NT2/D1 (cell line): ENCODE measurements around the gene ACKR2.

Source experiments
- DNase-seq: peaks from one replicate; pipeline ENCODE4 v3.0.0-alpha.2; 2011; ENCODE audit warnings: low read depth, low spot score
- H3K27me3 ChIP-seq: 2 replicates; pipeline ENCODE4 v1.6.0; 2011; ENCODE audit warnings: mild to moderate bottlenecking; ENCODE audit not compliant: insufficient read length, insufficient read depth
- H3K36me3 ChIP-seq: 2 replicates; pipeline ENCODE4 v1.6.1; 2011; ENCODE audit warnings: mild to moderate bottlenecking, low read length, mixed read lengths; ENCODE audit not compliant: insufficient read depth, insufficient read length
- H3K4me1 ChIP-seq: 2 replicates; pipeline ENCODE4 v1.5.1; 2011; ENCODE audit not compliant: insufficient read depth, insufficient read length
- H3K4me3 ChIP-seq: 2 replicates; pipeline ENCODE4 v1.5.1; 2011; ENCODE audit warnings: low read depth; ENCODE audit not compliant: insufficient read length
- H3K9ac ChIP-seq: 2 replicates; pipeline ENCODE4 v1.6.0; 2011; ENCODE audit warnings: low read depth; ENCODE audit not compliant: insufficient read length
- H3K9me3 ChIP-seq: 2 replicates; pipeline ENCODE4 v1.5.1; 2011; ENCODE audit warnings: mild to moderate bottlenecking, low read length; ENCODE audit not compliant: insufficient read depth
- SUZ12 ChIP-seq: IDR thresholded peaks from 2 replicates; pipeline ENCODE4 v1.6.1; 2011; ENCODE audit not compliant: insufficient read length, insufficient read depth; ENCODE audit errors: extremely low read depth
- YY1 ChIP-seq: IDR thresholded peaks from 2 replicates; pipeline ENCODE4 v1.6.1; 2011; ENCODE audit not compliant: insufficient read length, insufficient read depth
- ZNF274 ChIP-seq: IDR thresholded peaks from 2 replicates; pipeline ENCODE4 v1.6.1; 2011; ENCODE audit warnings: mild to moderate bottlenecking, low read depth, low read length

Gene ACKR2

GRCh38 chr3:42830437-42831320 lies 21.4 kb downstream of the ACKR2 start:
- peak; percentile 72 for DNase-seq
- Histone ChIP-seq H3K4me1 (no peaks in the 10 kb centered on the region), H3K4me3 (no peak overlapping the region), H3K9ac (no peak overlapping the region), H3K27me3 (no peaks in the 10 kb centered on the region), H3K9me3 (no peaks in the 10 kb centered on the region), H3K36me3 (no peaks in the 10 kb centered on the region)
- no peak for TF ChIP-seq SUZ12
- TF ChIP-seq ZNF274: no peak
- no peak for TF ChIP-seq YY1

DNA sequence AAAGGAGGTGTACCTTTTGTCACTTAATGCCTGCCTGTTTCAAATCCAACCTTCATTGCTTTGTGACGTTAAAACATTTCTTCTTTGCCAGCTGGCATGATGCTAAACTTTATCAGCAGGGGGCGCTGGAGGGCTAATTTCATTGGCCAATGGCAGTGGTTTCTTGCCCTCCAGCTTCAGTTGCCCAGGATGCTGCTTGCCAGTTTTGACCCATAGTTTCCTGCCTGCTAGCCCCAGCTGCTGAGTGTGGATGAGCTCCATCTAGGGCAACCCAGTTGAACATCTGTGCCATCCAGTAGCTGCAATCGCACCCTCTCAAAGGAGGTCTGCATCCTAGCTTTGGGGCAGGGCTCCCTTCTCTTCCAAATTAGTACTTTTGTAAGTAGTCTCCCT lies 22.1 kb downstream of the ACKR2 start:
- no peak overlapping the region for H3K9ac ChIP-seq
- no peaks in the 10 kb centered on the region for H3K9me3 ChIP-seq
- no peaks in the 10 kb centered on the region for H3K36me3 ChIP-seq
- no peak overlapping the region for H3K4me3 ChIP-seq
- no peaks in the 10 kb centered on the region for H3K27me3 ChIP-seq
- TF ChIP-seq SUZ12 (no peak), YY1 (no peak), ZNF274 (no peak)
- no peaks in the 10 kb centered on the region for H3K4me1 ChIP-seq
- peak; percentile 66 for DNase-seq

DNA sequence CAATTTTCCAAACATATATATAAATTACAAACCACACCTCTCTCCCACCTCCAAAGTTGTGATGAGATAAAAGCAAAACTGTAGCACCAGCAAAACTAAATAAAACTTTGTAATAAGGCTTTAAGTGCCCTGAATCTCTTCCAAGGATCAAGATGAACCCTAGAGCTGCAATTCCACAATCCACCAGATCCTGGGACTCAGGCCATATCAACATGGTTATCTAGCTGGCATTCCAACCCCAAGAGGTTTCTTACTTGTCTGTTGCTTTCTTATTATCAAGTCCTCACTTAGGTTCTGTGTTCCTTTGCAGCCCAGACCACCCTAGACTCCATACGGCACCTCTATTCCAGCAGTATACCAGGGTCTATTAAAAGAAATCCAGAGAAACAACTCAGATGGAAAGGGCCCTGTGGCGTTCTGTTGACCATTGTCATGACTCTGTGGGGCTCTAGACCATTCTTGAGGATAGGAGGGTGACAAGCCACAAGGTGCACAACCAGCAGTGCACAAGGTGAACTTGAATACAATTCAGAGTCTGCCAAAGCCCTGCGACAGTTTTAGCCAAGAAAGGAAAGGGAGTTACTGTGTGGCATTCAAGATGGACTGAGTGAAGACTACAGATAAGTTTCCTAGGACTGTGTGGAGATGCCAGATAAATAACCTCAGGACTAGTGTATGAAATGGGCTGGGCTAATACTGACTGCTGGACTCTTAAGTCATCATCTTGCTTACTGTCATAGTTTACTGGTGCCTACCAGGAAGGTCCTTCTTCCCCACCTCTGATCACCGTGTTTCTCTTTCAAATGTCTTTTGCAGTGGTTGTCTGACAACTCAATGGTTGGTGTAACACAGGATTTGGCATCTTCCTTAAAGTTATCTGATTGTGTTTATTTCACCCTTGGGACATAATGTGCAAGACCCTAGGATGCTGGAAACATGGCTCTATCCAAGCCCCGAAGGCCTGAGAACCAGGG lies 27.2 kb downstream of the ACKR2 start:
- TF ChIP-seq YY1 (no peak), ZNF274 (no peak), SUZ12 (no peak)
- H3K4me1 ChIP-seq: no peaks in the 10 kb centered on the region
- no peaks in the 10 kb centered on the region for H3K9me3 ChIP-seq
- DNase-seq: no peak
- H3K9ac ChIP-seq: no peak overlapping the region
- H3K36me3 ChIP-seq: no peaks in the 10 kb centered on the region
- H3K4me3 ChIP-seq: no peak overlapping the region
- no peaks in the 10 kb centered on the region for H3K27me3 ChIP-seq

- no peaks in the 10 kb centered on the region for H3K4me1 ChIP-seq
- no peak for DNase-seq
- no peak overlapping the region for H3K4me3 ChIP-seq
- H3K9me3 ChIP-seq: no peaks in the 10 kb centered on the region
- H3K36me3 ChIP-seq: no peaks in the 10 kb centered on the region
- TF ChIP-seq YY1 (no peak), SUZ12 (no peak)
- H3K27me3 ChIP-seq: no peaks in the 10 kb centered on the region
- no peak overlapping the region for H3K9ac ChIP-seq
These were observed 29.3 kb downstream of the ACKR2 start for GRCh38 chr3:42838571-42838970.

- peaks cover 8% of the 10 kb centered on the region for H3K4me1 ChIP-seq
- no peak overlapping the region for H3K9ac ChIP-seq
- no peaks in the 10 kb centered on the region for H3K36me3 ChIP-seq
- no peak for TF ChIP-seq SUZ12
- TF ChIP-seq ZNF274: no peak
- TF ChIP-seq YY1: no peak
- no peaks in the 10 kb centered on the region for H3K9me3 ChIP-seq
- peak; percentile 47 for DNase-seq
- H3K4me3 ChIP-seq: no peak overlapping the region
- no peaks in the 10 kb centered on the region for H3K27me3 ChIP-seq
These were observed 30.4 kb downstream of the ACKR2 start for GRCh38 chr3:42839616-42840015.

DNA sequence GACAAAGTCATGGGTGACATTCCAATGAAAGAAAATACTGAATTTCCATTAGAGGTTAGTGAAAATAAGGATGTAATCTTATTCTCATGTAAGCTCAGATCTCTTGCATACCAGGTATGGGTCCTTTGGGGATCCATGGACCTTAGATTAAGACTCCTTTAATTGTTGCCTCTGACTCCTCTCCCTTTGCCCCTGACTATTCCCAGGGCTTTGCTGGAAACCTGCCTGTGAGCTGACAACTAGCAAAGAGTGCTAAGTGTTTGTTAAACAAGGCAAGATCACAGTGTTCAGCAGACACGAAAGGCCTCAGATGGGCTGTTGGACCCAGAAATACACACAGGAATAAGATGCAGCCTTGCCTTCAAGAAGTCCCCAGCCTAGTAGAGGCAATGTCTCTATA lies 32.1 kb downstream of the ACKR2 start:
- TF ChIP-seq ZNF274 (no peak), SUZ12 (no peak), YY1 (no peak)
- Histone ChIP-seq H3K36me3 (no peaks in the 10 kb centered on the region), H3K9me3 (no peaks in the 10 kb centered on the region), H3K27me3 (no peaks in the 10 kb centered on the region), H3K4me1 (peaks cover 8% of the 10 kb centered on the region), H3K4me3 (no peak overlapping the region), H3K9ac (peak overlapping the region; percentile 1)
- no peak for DNase-seq

- no peak for DNase-seq
- H3K27me3 ChIP-seq: no peaks in the 10 kb centered on the region
- no peaks in the 10 kb centered on the region for H3K36me3 ChIP-seq
- H3K4me3 ChIP-seq: no peak overlapping the region
- H3K4me1 ChIP-seq: peaks cover 8% of the 10 kb centered on the region
- H3K9me3 ChIP-seq: no peaks in the 10 kb centered on the region
- H3K9ac ChIP-seq: no peak overlapping the region
- TF ChIP-seq YY1 (no peak), SUZ12 (no peak), ZNF274 (no peak)
These were observed 34.6 kb downstream of the ACKR2 start for GRCh38 chr3:42843713-42844411.
